NCI-H2107 (cell line): ENCODE results near the gene EXTL2.
"Not testable (repeated sequence)": the region's sequence is repeated elsewhere in the genome, so short reads cannot be mapped to it uniquely, and the experiment has no call there.

Experiments
- DNase-seq: peaks from one replicate; lab custom pipeline; 2025; lab: John Stamatoyannopoulos, UW

EXTL2 gene

GRCh38 chr1:100860397-100860991 is 34.1 kb downstream of the EXTL2 start:
- peak; percentile 31 for DNase-seq

GRCh38 chr1:100855116-100855515 is 39.5 kb downstream of the EXTL2 start:
- DNase-seq = not testable (repeated sequence)

GRCh38 chr1:100852976-100853375 is 41.7 kb downstream of the EXTL2 start:
- DNase-seq = no peak

- no peak for DNase-seq
Observed at GRCh38 chr1:100851726-100852125, 42.9 kb downstream of the EXTL2 start.

GRCh38 chr1:100847361-100848082 is 47.1 kb downstream of the EXTL2 start:
- DNase-seq = no peak

GRCh38 chr1:100843160-100843559 is 51.5 kb downstream of the EXTL2 start:
- not testable (repeated sequence) for DNase-seq

GRCh38 chr1:100835866-100836842 is 58.5 kb downstream of the EXTL2 start:
- DNase-seq = no peak

GRCh38 chr1:100834777-100835660 is 59.6 kb downstream of the EXTL2 start:
- DNase-seq = no peak

- no peak for DNase-seq
Observed at GRCh38 chr1:100832694-100833428, 61.8 kb downstream of the EXTL2 start.

- not testable (repeated sequence) for DNase-seq
Observed at GRCh38 chr1:100825666-100826065, 69.0 kb downstream of the EXTL2 start.
